ENCODE data around the gene SLC6A18. TPM values are rescaled to one million over a fixed set of nuclear protein-coding genes. Genes with fewer than 3 reads are reported as not detected.

The SLC6A18 gene
- total and polyA plus RNA-seq, 10 of the 15 experiments (the other 5 are each of a cell fraction or from before 2014, with no cell fraction given), result not detected

GRCh38 chr5:1209896-1210776 lies 15.0 kb upstream of the SLC6A18 start:
- no peak overlapping the region for H3K4me3 ChIP-seq
- no peaks in the 10 kb centered on the region for H3K36me3 ChIP-seq (ENCODE audit: control insufficient read depth in 2 of 2, insufficient read depth in 2 of 2, low read length in 1 of 2)
- no peak overlapping the region for H3K4me2 ChIP-seq (ENCODE audit: control insufficient read depth, insufficient read depth)
- no peaks in the 10 kb centered on the region for H3K4me1 ChIP-seq (ENCODE audit: control insufficient read depth, insufficient read depth, low read length)
- no peak overlapping the region for H2AFZ ChIP-seq (ENCODE audit: control insufficient read depth, low read depth, low read length)
- ChIA-PET POLR2A (no interaction called here), RAD21 (ENCODE audit: unreplicated experiment) (no interaction called here), CTCF (interaction anchor here (1.2 kb wide), 1 partner anchor 135 kb away, joined by 3 read pairs; the partner anchor contains the start of gene CLPTM1L), SMC1A (ENCODE audit: uncharacterized antibody, unreplicated experiment) (no interaction called here)
- H3K9ac ChIP-seq (ENCODE audit: control insufficient read depth, insufficient read depth, low read length), result no peak overlapping the region
- H3K79me2 ChIP-seq (ENCODE audit: control insufficient read depth, insufficient read depth, low read length), result no peaks in the 10 kb centered on the region
- no peak overlapping the region for H3K27ac ChIP-seq (ENCODE audit: control insufficient read depth, insufficient read depth)
- ATAC-seq (no peak), DNase-seq (ENCODE audit: low read depth, low spot score) (no peak), FAIRE-seq (no peak)
- no peaks in the 10 kb centered on the region; the same call in 1 of the 2 replicates for H4K20me1 ChIP-seq (ENCODE audit: control insufficient read depth, insufficient read depth)
- TF ChIP-seq CBX3 (IDR thresholded peaks at IDR 0.05; ENCODE audit: borderline replicate concordance, low read depth) (no peak), FOS (IDR thresholded peaks at IDR 0.05; ENCODE audit: borderline replicate concordance, extremely low read depth, insufficient read length) (no peak), KAT2A (conservative IDR thresholded peaks at IDR 0.05; ENCODE audit: control insufficient read depth, low read depth, low read length) (no peak), CBX5 (IDR thresholded peaks at IDR 0.05; ENCODE audit: low read depth) (no peak)
- H3K9me3 ChIP-seq (replicated peaks; ENCODE audit: control insufficient read depth, insufficient read depth, low read length), result no peaks in the 10 kb centered on the region
- in situ Hi-C loops (cut with MboI), result no loop called here
- intact Hi-C loops (cut with micrococcal nuclease; ENCODE audit: unreplicated experiment), result no loop called here
- no TSS peak for BruUV-seq (replicated peaks)
- H3K27me3 ChIP-seq (replicated peaks in 1 of 2; ENCODE audit: control insufficient read depth in 2 of 2, insufficient read depth in 2 of 2, low read length in 1 of 2), result no peaks in the 10 kb centered on the region
- 47% methylated on average over 18 of the region's 21 CpGs for WGBS (ENCODE audit: insufficient coverage, insufficient replicate concordance, low lambda C conversion rate, missing lambda C conversion rate)

DNA sequence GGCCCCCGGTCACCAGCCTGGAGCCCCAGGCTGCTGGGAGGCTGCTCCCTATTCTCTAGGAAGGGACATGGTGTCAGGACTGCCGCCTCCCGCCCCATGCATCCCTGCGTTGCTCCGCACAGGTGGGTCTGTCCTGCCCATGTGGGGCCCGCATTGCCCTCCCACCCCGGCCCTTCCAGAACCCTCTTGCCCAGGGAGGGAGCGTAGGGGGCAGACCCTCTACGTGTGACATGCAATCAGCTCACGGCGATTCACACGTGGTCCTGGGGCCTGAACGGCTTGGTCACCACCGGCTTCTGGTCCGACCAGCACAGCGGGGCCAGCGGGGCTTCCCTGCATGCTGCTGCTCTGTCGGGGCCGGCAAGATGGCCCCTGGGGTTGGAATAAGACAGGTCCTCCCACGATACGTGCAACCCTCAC lies 14.3 kb upstream of the SLC6A18 start:
- no peaks in the 10 kb centered on the region for H3K79me2 ChIP-seq (ENCODE audit: control insufficient read depth, insufficient read depth, low read length)
- no peaks in the 10 kb centered on the region; the same call in 2 of the 3 replicates for H3K9me3 ChIP-seq (replicated peaks; ENCODE audit: control insufficient read depth, insufficient read depth, low read length)
- H3K4me1 ChIP-seq (ENCODE audit: control insufficient read depth, insufficient read depth, low read length), result no peaks in the 10 kb centered on the region
- in situ Hi-C loops (cut with MboI) (no loop called here), intact Hi-C loops (cut with micrococcal nuclease; ENCODE audit: unreplicated experiment) (no loop called here)
- ChIA-PET RAD21 (ENCODE audit: unreplicated experiment) (no interaction called here), SMC1A (ENCODE audit: uncharacterized antibody, unreplicated experiment) (no interaction called here), POLR2A (no interaction called here), CTCF (no interaction called here)
- H3K9ac ChIP-seq (ENCODE audit: control insufficient read depth, insufficient read depth, low read length), result no peak overlapping the region
- no peaks in the 10 kb centered on the region for H3K36me3 ChIP-seq (ENCODE audit: control insufficient read depth in 2 of 2, insufficient read depth in 2 of 2, low read length in 1 of 2)
- FAIRE-seq (no peak), ATAC-seq (no peak), DNase-seq (ENCODE audit: low read depth, low spot score) (no peak)
- H4K20me1 ChIP-seq (ENCODE audit: control insufficient read depth, insufficient read depth), result no peaks in the 10 kb centered on the region; the same call in 1 of the 2 replicates
- no peak overlapping the region for H3K27ac ChIP-seq (ENCODE audit: control insufficient read depth, insufficient read depth)
- no peak for TF ChIP-seq SUZ12 (IDR thresholded peaks at IDR 0.05; ENCODE audit: unreplicated experiment)
- no peak for TF ChIP-seq YBX1 (IDR thresholded peaks at IDR 0.05)
- no peak for TF ChIP-seq SREBF1 (IDR thresholded peaks at IDR 0.05; ENCODE audit: low read length)
- TF ChIP-seq NBN (IDR thresholded peaks at IDR 0.05), result no peak
- TF ChIP-seq, protein P1, sequence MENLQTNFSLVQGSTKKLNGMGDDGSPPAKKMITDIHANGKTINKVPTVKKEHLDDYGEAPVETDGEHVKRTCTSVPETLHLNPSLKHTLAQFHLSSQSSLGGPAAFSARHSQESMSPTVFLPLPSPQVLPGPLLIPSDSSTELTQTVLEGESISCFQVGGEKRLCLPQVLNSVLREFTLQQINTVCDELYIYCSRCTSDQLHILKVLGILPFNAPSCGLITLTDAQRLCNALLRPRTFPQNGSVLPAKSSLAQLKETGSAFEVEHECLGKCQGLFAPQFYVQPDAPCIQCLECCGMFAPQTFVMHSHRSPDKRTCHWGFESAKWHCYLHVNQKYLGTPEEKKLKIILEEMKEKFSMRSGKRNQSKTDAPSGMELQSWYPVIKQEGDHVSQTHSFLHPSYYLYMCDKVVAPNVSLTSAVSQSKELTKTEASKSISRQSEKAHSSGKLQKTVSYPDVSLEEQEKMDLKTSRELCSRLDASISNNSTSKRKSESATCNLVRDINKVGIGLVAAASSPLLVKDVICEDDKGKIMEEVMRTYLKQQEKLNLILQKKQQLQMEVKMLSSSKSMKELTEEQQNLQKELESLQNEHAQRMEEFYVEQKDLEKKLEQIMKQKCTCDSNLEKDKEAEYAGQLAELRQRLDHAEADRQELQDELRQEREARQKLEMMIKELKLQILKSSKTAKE (IDR thresholded peaks at IDR 0.05; ENCODE audit: low read depth, poor library complexity, severe bottlenecking), result no peak
- TF ChIP-seq POLR2AphosphoS2 (IDR thresholded peaks at IDR 0.05; ENCODE audit: low read depth, low read length), result no peak
- TF ChIP-seq SMAD5 (IDR thresholded peaks at IDR 0.05; ENCODE audit: low read depth), result no peak
- no peak for TF ChIP-seq NFIC (IDR thresholded peaks at IDR 0.05; ENCODE audit: low read depth, low read length)
- TF ChIP-seq TCF12 (IDR thresholded peaks at IDR 0.05; ENCODE audit: low read depth, low read length), result no peak
- TF ChIP-seq PAX5 (IDR thresholded peaks at IDR 0.05; ENCODE audit: borderline replicate concordance, low read depth, low read length), result no peak
- TF ChIP-seq CBX3 (IDR thresholded peaks at IDR 0.05; ENCODE audit: borderline replicate concordance, low read depth), result no peak
- no TSS peak for BruUV-seq (replicated peaks)
- H2AFZ ChIP-seq (ENCODE audit: control insufficient read depth, low read depth, low read length), result no peak overlapping the region
- no peak overlapping the region for H3K4me3 ChIP-seq
- 78% methylated on average over 15 of the region's 21 CpGs for WGBS (ENCODE audit: insufficient coverage, insufficient replicate concordance, low lambda C conversion rate, missing lambda C conversion rate)
- no peaks in the 10 kb centered on the region; a peak in 1 of 4 replicates for H3K27me3 ChIP-seq (replicated peaks in 1 of 2; ENCODE audit: control insufficient read depth in 2 of 2, insufficient read depth in 2 of 2, low read length in 1 of 2)
- no peak overlapping the region for H3K4me2 ChIP-seq (ENCODE audit: control insufficient read depth, insufficient read depth)
